Astrocyte (in vitro differentiated cells and primary cell): ENCODE measurements around the gene KLF2. TPM values are rescaled to one million over a fixed set of nuclear protein-coding genes. Genes with fewer than 3 reads are reported as not detected.
"Not testable (repeated sequence)": the region's sequence is repeated elsewhere in the genome, so short reads cannot be mapped to it uniquely, and the experiment has no call there.

Experiments
- DNase-seq: peaks from one replicate; pipeline ENCODE4 v3.0.0-alpha.2; 2010; ENCODE audit warnings: low read depth
- FAIRE-seq: peaks from 2 replicates; lab custom pipeline; 2011; peaks lifted over from hg19 to GRCh38; lab: Jason Lieb, UNC
- H2AFZ ChIP-seq: 2 replicates; pipeline ENCODE4 v1.6.0; 2012; ENCODE audit warnings: low read depth, low read length, inconsistent platforms
- H3K27ac ChIP-seq: 2 replicates; pipeline ENCODE4 v1.5.1; 2011; ENCODE audit warnings: low read depth, low read length, inconsistent platforms
- H3K27me3 ChIP-seq: 2 replicates; pipeline ENCODE4 v1.6.0; 2011; ENCODE audit warnings: low read length, inconsistent platforms; ENCODE audit not compliant: insufficient read depth
- H3K36me3 ChIP-seq: 2 replicates; pipeline ENCODE4 v1.5.1; 2011; ENCODE audit warnings: low read length, inconsistent platforms; ENCODE audit not compliant: insufficient read depth
- H3K4me1 ChIP-seq: 2 replicates; pipeline ENCODE4 v1.5.1; 2011; ENCODE audit warnings: low read length, inconsistent platforms; ENCODE audit not compliant: insufficient read depth
- H3K4me2 ChIP-seq: 2 replicates; pipeline ENCODE4 v1.6.0; 2012; ENCODE audit warnings: low read length, inconsistent platforms
- H3K4me3 ChIP-seq: 2 replicates; pipeline ENCODE4 v1.5.1; 2011; ENCODE audit warnings: low read depth, mild to moderate bottlenecking, low read length, inconsistent platforms; ENCODE audit not compliant: insufficient read depth
- H3K79me2 ChIP-seq: 2 replicates; pipeline ENCODE4 v1.6.0; 2012; ENCODE audit warnings: mild to moderate bottlenecking, low read length, inconsistent platforms; ENCODE audit not compliant: insufficient read depth
- H3K9ac ChIP-seq: 2 replicates; pipeline ENCODE4 v1.6.0; 2012; ENCODE audit warnings: mild to moderate bottlenecking, low read length, inconsistent platforms
- H3K9me3 ChIP-seq: 2 replicates; pipeline ENCODE4 v1.5.1; 2012; ENCODE audit warnings: low read depth, mild to moderate bottlenecking, low read length, inconsistent platforms; ENCODE audit not compliant: insufficient read depth
- H4K20me1 ChIP-seq: 2 replicates; pipeline ENCODE4 v1.6.0; 2012; ENCODE audit warnings: low read length, inconsistent platforms; ENCODE audit not compliant: insufficient read depth
- H3K27ac Mint-ChIP-seq: one replicate; pipeline ENCODE4 v1.8.0; 2021; ENCODE audit warnings: mild to moderate bottlenecking, mixed read lengths; ENCODE audit not compliant: unreplicated experiment
- H3K27me3 Mint-ChIP-seq: one replicate; pipeline ENCODE4 v1.8.0; 2021; ENCODE audit warnings: low read depth, mixed read lengths; ENCODE audit not compliant: unreplicated experiment
- H3K36me3 Mint-ChIP-seq: one replicate; pipeline ENCODE4 v1.8.0; 2021; ENCODE audit warnings: low read depth, mixed read lengths; ENCODE audit not compliant: unreplicated experiment
- H3K4me1 Mint-ChIP-seq: one replicate; pipeline ENCODE4 v1.8.0; 2021; ENCODE audit warnings: low read depth, mixed read lengths; ENCODE audit not compliant: unreplicated experiment
- H3K4me3 Mint-ChIP-seq: one replicate; pipeline ENCODE4 v1.8.0; 2021; ENCODE audit warnings: mild to moderate bottlenecking, moderate library complexity, mixed read lengths; ENCODE audit not compliant: unreplicated experiment
- H3K9me3 Mint-ChIP-seq: one replicate; pipeline ENCODE4 v1.8.0; 2021; ENCODE audit warnings: mild to moderate bottlenecking, mixed read lengths; ENCODE audit not compliant: unreplicated experiment
- EZH2 ChIP-seq: IDR thresholded peaks from 2 replicates; pipeline ENCODE4 v1.6.1; 2012; ENCODE audit warnings: mild to moderate bottlenecking, low read length, inconsistent platforms; ENCODE audit not compliant: insufficient read depth
- total RNA-seq: library from RNA; stranded (reverse); gene quantifications from 2 replicates; pipeline ENCODE4 v1.2.1, GENCODE V29; 2021
- TF ChIP-seq, protein P1 (sequence below): IDR thresholded peaks from 2 replicates; pipeline ENCODE4 v1.5.1; 2011; ENCODE audit warnings: low read depth, mild to moderate bottlenecking, inconsistent platforms, low read length, moderate library complexity; ENCODE audit not compliant: insufficient read depth

The KLF2 gene
- total RNA-seq, 1 donor from 2014 or later: 1.9 TPM

DNA sequence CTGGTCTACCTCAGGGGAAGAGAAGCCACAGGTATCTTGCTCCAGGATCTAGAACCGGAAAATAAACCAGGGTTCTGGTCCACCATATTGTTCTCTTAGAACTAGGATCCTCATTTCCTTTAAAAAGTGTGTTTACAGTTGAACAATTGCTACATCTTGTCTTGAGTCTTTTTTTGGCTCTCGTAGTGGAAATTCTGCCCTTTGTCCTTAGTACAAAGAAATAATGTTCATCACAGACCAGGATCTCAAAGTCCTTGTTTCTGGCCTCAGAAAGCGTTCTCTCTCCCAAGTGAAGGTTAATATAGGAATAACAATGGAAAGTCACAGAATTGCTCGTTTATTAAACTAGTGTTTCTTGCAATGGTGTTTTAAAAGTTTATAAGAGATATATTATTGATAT lies 20.8 kb downstream of the KLF2 start:
- no peak for DNase-seq
- Histone ChIP-seq H4K20me1 (no peaks in the 10 kb centered on the region), H3K79me2 (no peaks in the 10 kb centered on the region), H3K36me3 (no peaks in the 10 kb centered on the region), H3K4me2 (no peak overlapping the region), H3K9me3 (no peaks in the 10 kb centered on the region), H3K4me3 (no peak overlapping the region), H3K27ac (no peak overlapping the region), H3K27me3 (no peaks in the 10 kb centered on the region), H3K4me1 (no peaks in the 10 kb centered on the region), H3K9ac (no peak overlapping the region), H2AFZ (no peak overlapping the region)
- Mint-ChIP-seq H3K27ac (no peak overlapping the region), H3K9me3 (peaks cover 2% of the 10 kb centered on the region), H3K4me3 (no peak overlapping the region), H3K36me3 (no peaks in the 10 kb centered on the region), H3K27me3 (peaks cover 2% of the 10 kb centered on the region), H3K4me1 (peaks cover 5% of the 10 kb centered on the region)
- TF ChIP-seq EZH2: no peak
- TF ChIP-seq, protein P1, sequence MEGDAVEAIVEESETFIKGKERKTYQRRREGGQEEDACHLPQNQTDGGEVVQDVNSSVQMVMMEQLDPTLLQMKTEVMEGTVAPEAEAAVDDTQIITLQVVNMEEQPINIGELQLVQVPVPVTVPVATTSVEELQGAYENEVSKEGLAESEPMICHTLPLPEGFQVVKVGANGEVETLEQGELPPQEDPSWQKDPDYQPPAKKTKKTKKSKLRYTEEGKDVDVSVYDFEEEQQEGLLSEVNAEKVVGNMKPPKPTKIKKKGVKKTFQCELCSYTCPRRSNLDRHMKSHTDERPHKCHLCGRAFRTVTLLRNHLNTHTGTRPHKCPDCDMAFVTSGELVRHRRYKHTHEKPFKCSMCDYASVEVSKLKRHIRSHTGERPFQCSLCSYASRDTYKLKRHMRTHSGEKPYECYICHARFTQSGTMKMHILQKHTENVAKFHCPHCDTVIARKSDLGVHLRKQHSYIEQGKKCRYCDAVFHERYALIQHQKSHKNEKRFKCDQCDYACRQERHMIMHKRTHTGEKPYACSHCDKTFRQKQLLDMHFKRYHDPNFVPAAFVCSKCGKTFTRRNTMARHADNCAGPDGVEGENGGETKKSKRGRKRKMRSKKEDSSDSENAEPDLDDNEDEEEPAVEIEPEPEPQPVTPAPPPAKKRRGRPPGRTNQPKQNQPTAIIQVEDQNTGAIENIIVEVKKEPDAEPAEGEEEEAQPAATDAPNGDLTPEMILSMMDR: no peak
- no peak for FAIRE-seq

DNA sequence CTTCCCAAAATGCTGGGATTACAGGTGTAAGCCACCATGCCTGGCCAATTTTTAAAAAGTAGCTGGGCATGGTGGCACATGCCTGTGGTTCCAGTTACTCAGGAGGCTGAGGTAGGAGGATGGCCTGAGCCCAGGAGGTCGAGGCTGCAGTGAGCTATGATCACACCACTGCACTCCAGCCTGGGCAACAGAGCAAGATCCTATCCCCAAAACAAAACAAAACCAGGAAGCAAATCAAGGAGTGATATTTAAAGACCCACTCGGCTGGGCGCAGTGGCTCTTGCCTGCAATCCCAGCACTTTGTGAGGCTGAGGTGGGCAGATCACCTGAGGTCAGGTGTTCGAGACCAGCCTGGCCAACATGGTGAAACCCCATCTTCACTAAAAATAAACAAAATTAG lies 22.5 kb downstream of the KLF2 start:
- not testable (repeated sequence) for H3K27ac Mint-ChIP-seq, H3K27me3 Mint-ChIP-seq, FAIRE-seq

DNA sequence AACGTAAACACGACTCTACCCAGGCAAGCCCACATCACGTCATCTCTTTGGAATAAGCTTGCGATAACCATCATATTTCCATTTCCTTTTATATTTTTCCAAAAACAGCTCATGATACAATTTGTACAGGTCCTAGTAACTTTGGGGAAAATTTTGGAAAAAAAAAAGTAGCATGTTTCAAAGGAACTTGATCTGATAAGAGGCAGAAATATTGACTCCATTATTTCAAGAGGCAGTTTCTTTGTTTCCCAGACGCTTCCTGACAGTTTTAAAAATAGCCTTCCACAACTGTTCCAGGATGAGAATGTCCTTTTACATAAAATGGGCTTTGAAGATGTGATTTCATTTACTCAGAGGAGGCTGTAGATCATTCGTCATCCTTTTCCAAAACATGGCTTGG lies 23.1 kb downstream of the KLF2 start:
- no peaks in the 10 kb centered on the region for H4K20me1 ChIP-seq
- Mint-ChIP-seq H3K36me3 (no peaks in the 10 kb centered on the region), H3K27me3 (no peaks in the 10 kb centered on the region), H3K4me1 (no peaks in the 10 kb centered on the region), H3K9me3 (peaks cover 2% of the 10 kb centered on the region), H3K27ac (no peak overlapping the region), H3K4me3 (no peak overlapping the region)
- no peaks in the 10 kb centered on the region for H3K36me3 ChIP-seq
- H3K27ac ChIP-seq: no peak overlapping the region
- no peak for FAIRE-seq
- H3K79me2 ChIP-seq: no peaks in the 10 kb centered on the region
- H2AFZ ChIP-seq: no peak overlapping the region
- no peak for DNase-seq
- H3K4me1 ChIP-seq: peaks cover 7% of the 10 kb centered on the region
- no peaks in the 10 kb centered on the region for H3K27me3 ChIP-seq
- TF ChIP-seq EZH2: no peak
- TF ChIP-seq, protein P1: no peak
- H3K9me3 ChIP-seq: no peaks in the 10 kb centered on the region
- H3K4me3 ChIP-seq: no peak overlapping the region
- H3K4me2 ChIP-seq: no peak overlapping the region
- H3K9ac ChIP-seq: no peak overlapping the region

More for the DNA sequence above, 22.5 kb downstream of the KLF2 start:
- not testable (repeated sequence) for H3K9me3 Mint-ChIP-seq, H3K36me3 ChIP-seq, H3K4me3 ChIP-seq, H3K79me2 ChIP-seq, H3K4me3 Mint-ChIP-seq, H3K9ac ChIP-seq, H3K4me1 ChIP-seq, H3K9me3 ChIP-seq, H3K27me3 ChIP-seq, H3K27ac ChIP-seq, H2AFZ ChIP-seq, H3K36me3 Mint-ChIP-seq, H3K4me1 Mint-ChIP-seq, H3K4me2 ChIP-seq, H4K20me1 ChIP-seq, DNase-seq
